T-cell (primary cell): ENCODE results near the gene RPH3AL. TPM values are rescaled to one million over a fixed set of nuclear protein-coding genes. Genes with fewer than 3 reads are reported as not detected.
A peak's percentile ranks its signal among the peaks of the same experiment; 100 is the strongest.

ENCODE experiments used
- ATAC-seq, 4 experiments: fragments of 200-7000 bp in 3 of 4; fragments of 150-1000 bp in 1 of 4; cut with Tn5 transposase; replicated peaks in 1 of 4; 1 replicate in 3 of 4; 2 replicates in 1 of 4; pipeline ENCODE4 v1.10.0; 2021; ENCODE audit warnings: moderate library complexity in 3 of 4, mild to moderate bottlenecking in 2 of 4, moderate number of reproducible peaks in 1 of 4
- CTCF ChIA-PET, 2 donors: fragments of 300-600 bp; sonication (Branson Sonifier 250); formaldehyde crosslinking; loops; one replicate each; lab custom pipeline; 2022; ENCODE audit warnings: antibody characterized with exemption in 2 of 2; lab: Charles Lee
- POLR2A ChIA-PET, 2 donors: fragments of 300-600 bp; sonication (Branson Sonifier 250); formaldehyde crosslinking; loops; one replicate each; lab custom pipeline; 2022; ENCODE audit warnings: antibody characterized with exemption in 2 of 2; lab: Charles Lee
- DNase-seq, 35 experiments: peaks; one replicate each; pipeline versions ENCODE4 v3.0.0 to v3.0.0-alpha.2; 2013 to 2023
- H3K27ac ChIP-seq: one replicate; pipeline ENCODE4 v1.5.1; 2013; ENCODE audit warnings: low read length
- H3K27me3 ChIP-seq, 2 experiments: replicated peaks in 1 of 2; 1 replicate in 1 of 2; 2 replicates in 1 of 2; pipeline versions ENCODE4 v1.6.1 to v1.7.0; 2013; ENCODE audit warnings: low read length in 1 of 2, mixed read lengths in 1 of 2; ENCODE audit not compliant: control insufficient read depth in 2 of 2, insufficient read depth in 2 of 2; ENCODE audit errors: extremely low read depth in 1 of 2
- H3K36me3 ChIP-seq, 2 donors: 1 replicate in 1 of 2; 2 replicates in 1 of 2; pipeline versions ENCODE4 v1.6.1 to v1.7.0; 2013; ENCODE audit warnings: low read length in 1 of 2; ENCODE audit not compliant: control insufficient read depth in 2 of 2, insufficient read depth in 1 of 2; ENCODE audit errors: extremely low read depth in 1 of 2
- H3K4me1 ChIP-seq, 2 experiments: 1 replicate in 1 of 2; 2 replicates in 1 of 2; pipeline versions ENCODE4 v1.6.1 to v1.7.0; 2013; ENCODE audit warnings: low read length in 2 of 2, mixed read lengths in 1 of 2; ENCODE audit not compliant: insufficient read depth in 2 of 2, control insufficient read depth in 1 of 2; ENCODE audit errors: extremely low read depth in 1 of 2
- H3K4me3 ChIP-seq, 2 donors: 1 replicate in 1 of 2; 2 replicates in 1 of 2; pipeline versions ENCODE4 v1.5.1 to v1.7.0; 2013; ENCODE audit warnings: mild to moderate bottlenecking in 2 of 2, low read length in 1 of 2, moderate library complexity in 1 of 2; ENCODE audit not compliant: control insufficient read depth in 1 of 2; ENCODE audit errors: extremely low read depth in 1 of 2
- H3K9me3 ChIP-seq: 2 replicates; pipeline ENCODE4 v1.7.0; 2013
- H3K27ac Mint-ChIP-seq, 2 donors: one replicate each; pipeline ENCODE4 v1.8.0; 2020 to 2021; ENCODE audit warnings: mild to moderate bottlenecking in 2 of 2, mixed read lengths in 2 of 2
- H3K27me3 Mint-ChIP-seq, 2 donors: one replicate each; pipeline ENCODE4 v1.8.0; 2021 to 2022; ENCODE audit warnings: mixed read lengths in 2 of 2
- H3K36me3 Mint-ChIP-seq: one replicate; pipeline ENCODE4 v1.8.0; 2021; ENCODE audit warnings: mixed read lengths
- H3K4me1 Mint-ChIP-seq, 3 donors: one replicate each; pipeline ENCODE4 v1.8.0; 2020 to 2022; ENCODE audit warnings: mixed read lengths in 3 of 3, mild to moderate bottlenecking in 1 of 3
- H3K4me3 Mint-ChIP-seq, 3 donors: one replicate each; pipeline ENCODE4 v1.8.0; 2020 to 2022; ENCODE audit warnings: mild to moderate bottlenecking in 3 of 3, mixed read lengths in 3 of 3, moderate library complexity in 3 of 3
- H3K9me3 Mint-ChIP-seq, 3 donors: one replicate each; pipeline ENCODE4 v1.8.0; 2020 to 2022; ENCODE audit warnings: mixed read lengths in 3 of 3
- WGBS: methylation state at CpG from one replicate; pipeline ENCODE4 v1.1.5; 2013; ENCODE audit warnings: missing lambda C conversion rate; ENCODE audit not compliant: insufficient coverage; 5-methylcytosine and 5-hydroxymethylcytosine counted together
- total RNA-seq, 35 experiments: library from RNA in 6 of 35; stranded (reverse) in 6 of 35; fragments of 120-200 nt in 1 of 35; gene quantifications; one replicate each; pipeline versions ENCODE4 v1.2.1 to v1.2.4 and lab custom pipeline; 2013 to 2026

RPH3AL gene
- total RNA-seq, 5 donors from 2014 or later (not counting 1 experiment from before 2014, with no cell fraction given): 4.5 to 10.5 (median 5.3) TPM

DNA sequence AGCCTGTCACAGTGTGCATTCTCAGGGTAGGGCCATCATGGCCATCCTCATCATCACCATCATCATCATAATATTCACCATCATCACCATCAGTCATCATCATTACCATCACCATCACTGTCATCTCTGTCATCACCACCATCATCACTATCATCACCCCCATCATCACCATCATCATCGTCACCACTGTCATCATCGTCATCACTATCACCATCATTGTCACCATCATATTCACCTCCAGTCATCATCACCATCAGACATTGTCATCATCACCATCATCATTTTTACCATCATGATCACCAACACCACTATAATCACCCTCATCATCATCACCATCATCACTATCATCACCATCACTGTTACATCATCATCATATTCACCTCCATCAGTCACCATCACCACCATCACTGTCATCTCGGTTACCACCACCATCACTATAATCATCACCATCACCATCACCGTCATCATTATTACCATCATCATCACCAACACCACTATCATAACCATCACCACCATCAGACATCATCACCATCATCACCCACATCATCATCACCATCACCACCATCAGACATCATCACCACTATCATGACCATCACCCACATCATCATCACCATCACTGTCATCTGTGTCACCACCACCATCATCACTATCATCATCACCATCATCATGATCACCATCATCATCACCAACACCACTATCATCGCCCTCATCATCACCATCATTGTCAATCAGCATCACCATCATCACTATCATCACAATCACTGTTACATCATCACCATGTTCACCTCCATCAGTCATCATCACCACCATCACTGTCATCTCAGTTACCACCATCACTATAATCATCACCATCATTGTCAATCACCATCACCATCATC is 8.5 kb downstream of the RPH3AL start:
- POLR2A ChIA-PET: no interaction called here
- H3K4me3 Mint-ChIP-seq: no peak overlapping the region
- Histone ChIP-seq H3K4me3 (no peak overlapping the region), H3K4me1 (no peaks in the 10 kb centered on the region), H3K36me3 (no peaks in the 10 kb centered on the region), H3K27me3 (peaks cover 0 to 10% of the 10 kb centered on the region in 2 experiments), H3K27ac (no peak overlapping the region), H3K9me3 (no peaks in the 10 kb centered on the region)
- H3K27ac Mint-ChIP-seq: no peak overlapping the region
- peaks cover 0 to 10% (median 6%) of the 10 kb centered on the region in 3 donors for H3K9me3 Mint-ChIP-seq
- WGBS: 98% methylated on average over 5 of the region's 5 CpGs
- no peak for ATAC-seq
- H3K36me3 Mint-ChIP-seq: peaks cover 4% of the 10 kb centered on the region
- no peak for DNase-seq
- CTCF ChIA-PET: no interaction called here
- H3K27me3 Mint-ChIP-seq: peaks cover 0 to 2% of the 10 kb centered on the region in 2 donors
- H3K4me1 Mint-ChIP-seq: no peaks in the 10 kb centered on the region

DNA sequence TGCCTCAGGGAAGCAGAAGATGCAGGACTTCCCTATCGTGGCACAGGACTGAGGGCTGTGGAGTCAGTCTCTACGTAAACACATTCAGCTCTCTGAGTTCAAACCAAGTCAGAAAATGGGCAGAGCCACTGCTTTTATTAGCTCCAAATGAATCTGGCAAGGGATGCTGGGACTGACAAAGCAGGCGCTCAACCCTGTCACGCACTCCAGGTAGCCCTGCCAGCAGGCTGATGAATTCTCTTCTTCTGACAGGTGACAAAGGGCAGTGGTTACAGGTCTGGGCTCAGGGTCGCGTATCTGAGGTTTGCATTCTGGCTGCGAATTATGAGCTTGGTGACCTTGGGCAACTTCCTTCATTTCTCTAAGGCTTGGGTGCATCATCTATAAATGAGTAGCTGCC is 9.4 kb downstream of the RPH3AL start:
- no peaks in the 10 kb centered on the region for H3K4me1 Mint-ChIP-seq
- Histone ChIP-seq H3K27me3 (peaks cover 0 to 17% of the 10 kb centered on the region in 2 experiments), H3K4me1 (no peaks in the 10 kb centered on the region), H3K27ac (no peak overlapping the region), H3K9me3 (no peaks in the 10 kb centered on the region), H3K36me3 (no peaks in the 10 kb centered on the region), H3K4me3 (no peak overlapping the region)
- WGBS: 53% methylated on average over 4 of the region's 7 CpGs
- ChIA-PET CTCF (no interaction called here), POLR2A (no interaction called here)
- H3K36me3 Mint-ChIP-seq: peaks cover 4% of the 10 kb centered on the region
- no peak overlapping the region for H3K27ac Mint-ChIP-seq
- H3K27me3 Mint-ChIP-seq: peaks cover 0 to 2% of the 10 kb centered on the region in 2 donors
- DNase-seq (no peak), ATAC-seq (no peak)
- H3K9me3 Mint-ChIP-seq: peaks cover 0 to 10% (median 6%) of the 10 kb centered on the region in 3 donors
- no peak overlapping the region for H3K4me3 Mint-ChIP-seq

DNA sequence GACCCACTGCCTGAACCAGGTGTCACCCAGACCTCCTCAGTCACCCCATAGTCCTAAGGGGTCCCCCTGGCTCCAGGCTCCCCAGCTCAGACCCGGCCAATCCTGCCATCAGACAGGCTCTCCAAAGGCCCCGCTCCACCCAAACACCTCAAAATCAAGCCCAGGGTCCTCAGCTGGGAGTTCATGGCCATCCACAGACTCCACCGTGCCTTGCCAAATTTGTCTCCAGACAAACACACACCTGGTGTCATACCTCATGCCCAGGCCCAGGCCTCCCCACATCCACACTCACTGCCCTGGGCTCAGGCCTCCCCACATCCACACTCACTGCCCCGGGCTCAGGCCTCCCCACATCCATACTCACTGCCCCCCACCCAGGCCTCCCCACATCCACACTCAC is 12.5 kb downstream of the RPH3AL start:
- no peak for ATAC-seq
- H3K27me3 ChIP-seq: peaks cover 0 to 34% of the 10 kb centered on the region in 2 experiments
- DNase-seq: no peak
- peaks cover 0 to 5% of the 10 kb centered on the region in 2 donors for H3K27me3 Mint-ChIP-seq
- no peak overlapping the region for H3K27ac ChIP-seq
- no peaks in the 10 kb centered on the region for H3K36me3 ChIP-seq
- H3K4me3 Mint-ChIP-seq: no peak overlapping the region
- H3K36me3 Mint-ChIP-seq: peaks cover 4% of the 10 kb centered on the region
- peaks cover 0 to 19% of the 10 kb centered on the region in 2 experiments for H3K4me1 ChIP-seq
- no peaks in the 10 kb centered on the region for H3K9me3 ChIP-seq
- ChIA-PET CTCF (no interaction called here), POLR2A (no interaction called here)
- no peak overlapping the region for H3K27ac Mint-ChIP-seq
- peaks cover 0 to 10% (median 6%) of the 10 kb centered on the region in 3 donors for H3K9me3 Mint-ChIP-seq
- H3K4me3 ChIP-seq: no peak overlapping the region
- 93% methylated on average over 4 of the region's 4 CpGs for WGBS
- peaks cover 9 to 28% (median 26%) of the 10 kb centered on the region in 3 donors for H3K4me1 Mint-ChIP-seq

DNA sequence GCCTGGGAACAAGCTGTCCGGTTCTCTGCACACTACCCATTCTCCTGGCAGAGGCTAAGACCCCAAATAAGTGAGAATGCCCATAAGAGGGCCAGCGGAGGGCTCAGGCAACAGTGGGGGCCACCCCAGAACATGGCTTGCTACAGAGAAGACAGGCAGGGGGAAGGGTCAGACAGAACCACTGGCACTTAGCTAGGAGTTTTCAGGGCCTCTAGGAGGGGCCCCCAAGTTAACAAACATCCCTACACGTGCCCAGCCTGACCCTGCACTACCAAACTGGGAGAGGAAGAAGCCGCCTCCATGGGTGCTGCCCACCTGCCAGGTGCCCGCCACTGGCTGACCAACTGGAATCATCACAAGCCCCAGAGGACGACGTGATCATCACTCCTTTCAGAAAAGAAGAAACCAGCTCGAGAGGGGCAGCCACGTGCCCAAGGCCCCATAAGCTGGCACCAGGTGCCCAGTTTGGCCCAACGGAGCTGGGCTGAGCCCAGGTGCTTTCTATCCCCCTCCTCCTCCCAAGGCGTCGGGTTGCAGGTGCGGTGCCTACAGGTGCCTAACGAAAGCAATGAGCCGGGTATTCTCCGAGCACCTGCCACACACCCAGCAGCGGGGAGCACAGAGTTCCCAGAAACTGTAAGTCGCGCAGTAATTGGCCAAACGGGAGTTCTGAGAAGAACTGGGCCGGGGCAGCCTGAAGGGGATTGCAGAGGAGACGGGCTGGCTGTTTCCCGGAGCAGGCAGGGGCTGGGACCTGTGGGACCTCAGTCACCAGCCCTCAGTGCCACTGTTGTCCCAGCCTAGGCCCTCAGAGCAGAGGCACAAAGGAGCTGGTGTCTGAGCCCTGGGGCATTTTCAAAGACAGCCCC is 13.2 kb downstream of the RPH3AL start:
- H3K4me3 Mint-ChIP-seq: no peak overlapping the region
- peaks cover 3% of the 10 kb centered on the region for H3K36me3 Mint-ChIP-seq
- ATAC-seq (no peak), DNase-seq (no peak)
- peaks cover 10 to 32% (median 29%) of the 10 kb centered on the region in 3 donors for H3K4me1 Mint-ChIP-seq
- 91% methylated on average over 19 of the region's 23 CpGs for WGBS
- Histone ChIP-seq H3K4me3 (no peak overlapping the region), H3K27me3 (peaks cover 0 to 39% of the 10 kb centered on the region in 2 experiments), H3K27ac (no peak overlapping the region), H3K4me1 (peaks cover 2 to 26% of the 10 kb centered on the region in 2 experiments), H3K9me3 (no peaks in the 10 kb centered on the region), H3K36me3 (no peaks in the 10 kb centered on the region)
- POLR2A ChIA-PET: no interaction called here
- CTCF ChIA-PET: no interaction called here
- H3K27me3 Mint-ChIP-seq: peaks cover 0 to 5% of the 10 kb centered on the region in 2 donors
- peaks cover 0 to 8% (median 4%) of the 10 kb centered on the region in 3 donors for H3K9me3 Mint-ChIP-seq
- H3K27ac Mint-ChIP-seq: no peak overlapping the region

DNA sequence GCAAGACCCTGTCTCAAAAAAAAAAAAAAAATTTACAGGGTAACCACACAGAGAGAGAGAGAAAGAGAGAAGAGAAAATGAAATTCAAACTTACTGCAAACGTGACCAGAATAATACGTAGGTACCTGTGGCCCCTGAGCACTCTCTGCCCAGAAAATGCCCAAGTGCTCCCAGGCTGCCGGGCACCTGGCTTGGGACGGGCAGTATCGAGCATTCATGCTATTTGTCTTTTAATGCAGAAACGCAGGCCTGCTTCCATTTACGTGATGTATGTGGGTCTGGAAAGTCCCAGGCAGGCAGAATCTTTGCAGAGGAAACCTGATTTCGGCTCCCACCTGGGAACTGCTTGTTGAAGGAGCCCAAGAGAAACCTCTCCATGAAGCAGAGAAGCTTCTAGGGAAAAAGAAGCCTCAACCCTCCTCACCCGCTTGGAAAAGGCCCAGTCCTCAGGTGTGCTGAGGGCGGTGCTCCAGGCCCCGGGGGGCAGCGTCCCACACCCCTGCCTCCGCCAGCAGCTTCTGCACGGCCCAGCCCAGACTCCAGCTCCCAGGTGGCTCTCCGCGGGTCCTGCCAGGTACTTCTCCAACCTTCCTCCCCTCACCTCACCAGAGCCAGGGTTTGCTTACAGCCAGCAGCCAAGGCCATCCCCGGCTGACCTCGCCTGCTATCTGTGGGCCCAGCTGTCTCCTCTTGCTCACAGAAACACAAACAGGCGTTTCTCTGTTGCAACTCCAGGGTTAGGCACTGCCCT is 14.0 kb downstream of the RPH3AL start:
- ATAC-seq (no peak), DNase-seq (no peak)
- Mint-ChIP-seq H3K4me1 (peaks cover 13 to 40% (median 36%) of the 10 kb centered on the region in 3 donors), H3K9me3 (no peaks in the 10 kb centered on the region), H3K4me3 (no peak overlapping the region), H3K27me3 (peaks cover 0 to 5% of the 10 kb centered on the region in 2 donors), H3K27ac (no peak overlapping the region), H3K36me3 (no peaks in the 10 kb centered on the region)
- Histone ChIP-seq H3K36me3 (no peaks in the 10 kb centered on the region), H3K27ac (no peak overlapping the region), H3K4me3 (no peak overlapping the region), H3K4me1 (peaks cover 2 to 34% of the 10 kb centered on the region in 2 experiments), H3K27me3 (peaks cover 0 to 45% of the 10 kb centered on the region in 2 experiments), H3K9me3 (no peaks in the 10 kb centered on the region)
- ChIA-PET CTCF (no interaction called here), POLR2A (no interaction called here)
- WGBS: 95% methylated on average over 18 of the region's 19 CpGs

DNA sequence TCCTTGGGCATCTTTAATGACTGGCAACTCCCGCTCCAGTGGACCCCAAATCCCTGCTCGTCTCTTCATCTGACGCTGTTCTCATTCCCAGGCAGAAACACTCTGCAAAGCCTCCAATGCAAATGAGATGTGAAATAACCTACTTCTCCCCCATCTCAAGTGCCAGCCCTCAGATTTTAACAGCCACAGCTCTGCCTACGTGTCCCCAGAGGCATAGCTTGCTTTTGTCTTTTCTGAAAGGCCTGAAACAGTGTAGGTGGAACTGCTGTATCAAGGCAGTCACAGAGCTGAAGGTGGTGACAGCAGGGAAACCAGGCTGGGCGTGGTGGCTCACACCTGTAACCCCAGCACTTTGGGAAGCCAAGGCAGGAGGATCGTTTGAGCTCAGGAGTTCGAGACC is 14.7 kb downstream of the RPH3AL start:
- H3K4me1 ChIP-seq: peaks cover 3 to 35% of the 10 kb centered on the region in 2 experiments
- H3K9me3 Mint-ChIP-seq: no peaks in the 10 kb centered on the region
- no peak overlapping the region for H3K27ac Mint-ChIP-seq
- DNase-seq (no peak), ATAC-seq (no peak)
- 63% methylated on average over 4 of the region's 7 CpGs for WGBS
- H3K27me3 Mint-ChIP-seq: peaks cover 0 to 5% of the 10 kb centered on the region in 2 donors
- H3K27me3 ChIP-seq: peaks cover 0 to 45% of the 10 kb centered on the region in 2 experiments
- H3K4me3 Mint-ChIP-seq: peak overlapping the region in 1 of 3 donors; percentile 67
- H3K27ac ChIP-seq: no peak overlapping the region
- no peaks in the 10 kb centered on the region for H3K9me3 ChIP-seq
- H3K4me1 Mint-ChIP-seq: peaks cover 13 to 46% (median 41%) of the 10 kb centered on the region in 3 donors
- CTCF ChIA-PET: no interaction called here
- POLR2A ChIA-PET: no interaction called here
- H3K4me3 ChIP-seq: no peak overlapping the region
- no peaks in the 10 kb centered on the region for H3K36me3 Mint-ChIP-seq
- no peaks in the 10 kb centered on the region for H3K36me3 ChIP-seq
